ENCODE measurements around the gene CYP4A22.

- TF ChIP-seq, protein P1, sequence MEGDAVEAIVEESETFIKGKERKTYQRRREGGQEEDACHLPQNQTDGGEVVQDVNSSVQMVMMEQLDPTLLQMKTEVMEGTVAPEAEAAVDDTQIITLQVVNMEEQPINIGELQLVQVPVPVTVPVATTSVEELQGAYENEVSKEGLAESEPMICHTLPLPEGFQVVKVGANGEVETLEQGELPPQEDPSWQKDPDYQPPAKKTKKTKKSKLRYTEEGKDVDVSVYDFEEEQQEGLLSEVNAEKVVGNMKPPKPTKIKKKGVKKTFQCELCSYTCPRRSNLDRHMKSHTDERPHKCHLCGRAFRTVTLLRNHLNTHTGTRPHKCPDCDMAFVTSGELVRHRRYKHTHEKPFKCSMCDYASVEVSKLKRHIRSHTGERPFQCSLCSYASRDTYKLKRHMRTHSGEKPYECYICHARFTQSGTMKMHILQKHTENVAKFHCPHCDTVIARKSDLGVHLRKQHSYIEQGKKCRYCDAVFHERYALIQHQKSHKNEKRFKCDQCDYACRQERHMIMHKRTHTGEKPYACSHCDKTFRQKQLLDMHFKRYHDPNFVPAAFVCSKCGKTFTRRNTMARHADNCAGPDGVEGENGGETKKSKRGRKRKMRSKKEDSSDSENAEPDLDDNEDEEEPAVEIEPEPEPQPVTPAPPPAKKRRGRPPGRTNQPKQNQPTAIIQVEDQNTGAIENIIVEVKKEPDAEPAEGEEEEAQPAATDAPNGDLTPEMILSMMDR (IDR thresholded peaks at IDR 0.05): no peak
- TF ChIP-seq POLR2A (IDR thresholded peaks at IDR 0.05): no peak
Observed at GRCh38 chr1:47187231-47187925, 50.1 kb downstream of the CYP4A22 start.
